Measurements from ENCODE around the gene SLC34A3.

Gene SLC34A3

GRCh38 chr9:137280474-137281344, 50.0 kb downstream of the SLC34A3 start:
- Histone ChIP-seq H3K9ac (ENCODE audit: low read length) (no peak overlapping the region), H3K27ac (ENCODE audit: low read length) (no peak overlapping the region), H3K4me2 (ENCODE audit: low read length) (no peak overlapping the region), H3K79me2 (ENCODE audit: low read length) (no peaks in the 10 kb centered on the region), H3K27me3 (ENCODE audit: low read depth, low read length) (no peaks in the 10 kb centered on the region), H4K20me1 (ENCODE audit: insufficient read depth, low read length) (no peaks in the 10 kb centered on the region), H2AFZ (ENCODE audit: low read depth, low read length) (no peak overlapping the region), H3K4me1 (ENCODE audit: low read length) (peaks cover 18% of the 10 kb centered on the region), H3K36me3 (replicated peaks; ENCODE audit: low read depth, low read length) (peaks cover 15% of the 10 kb centered on the region), H3K4me3 (ENCODE audit: low read length) (no peak overlapping the region), H3K9me3 (ENCODE audit: insufficient read depth, low read length) (no peaks in the 10 kb centered on the region)
- TF ChIP-seq EZH2phosphoT487 (IDR thresholded peaks at IDR 0.05; ENCODE audit: low read depth) = no peak

GRCh38 chr9:137281345-137282116, 50.8 kb downstream of the SLC34A3 start:
- no peak overlapping the region for H3K27ac ChIP-seq (ENCODE audit: low read length)
- no peaks in the 10 kb centered on the region for H3K27me3 ChIP-seq (ENCODE audit: low read depth, low read length)
- TF ChIP-seq CTCF (IDR thresholded peaks at IDR 0.05; ENCODE audit: low read depth, low read length) (no peak), EZH2phosphoT487 (IDR thresholded peaks at IDR 0.05; ENCODE audit: low read depth) (no peak)
- H2AFZ ChIP-seq (ENCODE audit: low read depth, low read length) = no peak overlapping the region
- no peaks in the 10 kb centered on the region for H3K9me3 ChIP-seq (ENCODE audit: insufficient read depth, low read length)
- H3K4me1 ChIP-seq (ENCODE audit: low read length) = peaks cover 17% of the 10 kb centered on the region
- no peak overlapping the region for H3K4me3 ChIP-seq (ENCODE audit: low read length)
- peaks cover 15% of the 10 kb centered on the region for H3K36me3 ChIP-seq (replicated peaks; ENCODE audit: low read depth, low read length)
- no peak overlapping the region for H3K9ac ChIP-seq (ENCODE audit: low read length)
- no peaks in the 10 kb centered on the region for H3K79me2 ChIP-seq (ENCODE audit: low read length)
- H3K4me2 ChIP-seq (ENCODE audit: low read length) = no peak overlapping the region
- H4K20me1 ChIP-seq (ENCODE audit: insufficient read depth, low read length) = no peaks in the 10 kb centered on the region

Data from OCI-LY3 (cell line).